Skeletal muscle tissue (tissue), 4 donors: ENCODE measurements around the gene HMCN2. TPM values are rescaled to one million over a fixed set of nuclear protein-coding genes. Genes with fewer than 3 reads are reported as not detected.

ENCODE experiments used
- H3K27ac ChIP-seq: one replicate; pipeline ENCODE4 v1.7.0; 2013; ENCODE audit warnings: mild to moderate bottlenecking, low read depth, low read length, inconsistent platforms
- H3K27me3 ChIP-seq, 3 donors: one replicate each; pipeline ENCODE4 v1.7.0; 2013; ENCODE audit warnings: low read length in 3 of 3; ENCODE audit not compliant: control insufficient read depth in 3 of 3, insufficient read depth in 3 of 3
- H3K36me3 ChIP-seq, 3 donors: one replicate each; pipeline ENCODE4 v1.7.0; 2013; ENCODE audit warnings: low read length in 3 of 3; ENCODE audit not compliant: control insufficient read depth in 3 of 3, insufficient read depth in 3 of 3
- H3K4me1 ChIP-seq, 3 donors: one replicate each; pipeline ENCODE4 v1.7.0; 2013; ENCODE audit warnings: low read length in 3 of 3, mild to moderate bottlenecking in 3 of 3; ENCODE audit not compliant: control insufficient read depth in 3 of 3, insufficient read depth in 3 of 3
- H3K4me3 ChIP-seq, 3 donors: one replicate each; pipeline ENCODE4 v1.7.0; 2013; ENCODE audit warnings: low read length in 3 of 3
- H3K9ac ChIP-seq, 3 donors: one replicate each; pipeline ENCODE4 v1.7.0; 2013; ENCODE audit warnings: low read length in 3 of 3, mild to moderate bottlenecking in 3 of 3, moderate library complexity in 2 of 3, low read depth in 1 of 3
- H3K9me3 ChIP-seq, 3 donors: one replicate each; pipeline ENCODE4 v1.7.0; 2013; ENCODE audit warnings: low read length in 3 of 3; ENCODE audit not compliant: control insufficient read depth in 3 of 3
- total RNA-seq: library from RNA; depleted of rRNA; stranded (reverse); fragments of >200 nt; gene quantifications from one replicate; pipeline ENCODE4 v1.2.3, GENCODE V29; 2014
- donor health status: Osteomylitis.

The HMCN2 gene
- total RNA-seq, 1 donor from 2014 or later, result 12.5 TPM

DNA sequence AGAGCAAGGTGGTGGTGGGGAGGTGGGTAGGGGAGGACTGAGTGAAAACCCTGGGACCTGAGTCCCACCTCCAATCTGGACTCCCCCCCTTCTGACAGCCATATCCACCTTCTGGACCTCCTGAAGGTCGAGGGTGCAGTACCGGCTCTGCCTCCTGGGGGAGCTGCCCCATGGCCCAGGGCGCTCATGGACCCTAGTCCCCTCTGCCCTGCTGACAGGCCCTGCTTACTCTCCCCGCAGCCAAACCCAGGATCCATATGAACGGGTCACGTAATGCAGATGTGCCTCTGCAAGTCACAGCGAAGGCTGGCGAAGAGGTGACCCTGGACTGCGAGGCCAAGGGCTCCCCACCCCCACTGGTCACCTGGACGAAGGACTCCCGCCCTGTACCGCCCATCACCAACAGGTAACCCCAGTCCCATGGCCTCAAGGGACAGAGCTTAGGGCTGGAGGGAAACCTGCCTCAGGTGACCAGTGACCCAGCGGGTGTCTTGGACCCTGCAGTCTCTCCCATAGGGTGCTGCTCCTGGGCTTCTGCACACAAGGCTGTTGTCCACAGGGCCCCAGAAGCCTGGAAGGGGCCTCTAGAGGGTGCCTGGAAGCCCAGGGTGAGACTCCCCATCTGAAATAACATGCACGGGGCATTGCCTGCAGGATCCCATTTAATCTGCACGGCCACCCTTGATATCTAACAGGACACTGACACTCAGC, 61.7 kb downstream of the HMCN2 start:
- no peak overlapping the region for H3K4me3 ChIP-seq
- H3K4me1 ChIP-seq, result peaks cover 11 to 26% (median 23%) of the 10 kb centered on the region in 3 donors
- peaks cover 0 to 6% (median 3%) of the 10 kb centered on the region in 3 donors for H3K36me3 ChIP-seq
- H3K9me3 ChIP-seq, result no peaks in the 10 kb centered on the region
- H3K27me3 ChIP-seq, result peaks cover 57 to 82% (median 64%) of the 10 kb centered on the region in 3 donors
- no peak overlapping the region for H3K9ac ChIP-seq
- peak overlapping the region; percentile 76 for H3K27ac ChIP-seq

DNA sequence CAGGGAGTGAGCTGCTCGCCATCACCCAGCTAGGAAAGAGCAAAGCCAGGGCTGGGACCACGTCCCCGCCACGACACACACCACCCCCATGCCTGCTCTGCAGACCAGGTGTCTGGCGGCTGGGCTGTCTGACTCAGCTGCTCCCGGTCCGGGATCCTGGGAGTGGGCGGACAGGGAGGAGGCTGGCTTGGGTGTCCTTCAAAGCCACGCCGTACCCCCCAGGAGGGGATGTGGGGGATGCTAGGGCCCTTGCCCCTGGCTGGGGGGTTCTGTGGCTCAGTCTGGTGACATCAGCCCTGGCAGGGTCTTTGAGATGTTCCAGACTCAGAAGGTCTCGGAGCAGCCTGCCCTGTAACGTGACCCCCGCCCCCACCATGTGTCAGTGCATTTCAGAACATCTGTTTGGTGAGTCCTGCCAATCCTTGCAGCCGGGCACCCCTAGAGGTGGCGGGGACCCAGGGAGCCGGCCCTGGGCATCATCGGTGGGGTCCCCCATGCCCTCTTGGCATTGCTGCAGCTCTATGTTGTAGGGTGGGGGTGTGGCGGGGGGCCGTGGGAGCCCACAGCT, 62.3 kb downstream of the HMCN2 start:
- H3K27me3 ChIP-seq, result peaks cover 61 to 82% (median 63%) of the 10 kb centered on the region in 3 donors
- peaks cover 0 to 6% (median 3%) of the 10 kb centered on the region in 3 donors for H3K36me3 ChIP-seq
- H3K9me3 ChIP-seq, result no peaks in the 10 kb centered on the region
- peaks cover 11 to 31% (median 25%) of the 10 kb centered on the region in 3 donors for H3K4me1 ChIP-seq
- H3K27ac ChIP-seq, result peak overlapping the region; percentile 76
- H3K4me3 ChIP-seq, result no peak overlapping the region
- H3K9ac ChIP-seq, result no peak overlapping the region

DNA sequence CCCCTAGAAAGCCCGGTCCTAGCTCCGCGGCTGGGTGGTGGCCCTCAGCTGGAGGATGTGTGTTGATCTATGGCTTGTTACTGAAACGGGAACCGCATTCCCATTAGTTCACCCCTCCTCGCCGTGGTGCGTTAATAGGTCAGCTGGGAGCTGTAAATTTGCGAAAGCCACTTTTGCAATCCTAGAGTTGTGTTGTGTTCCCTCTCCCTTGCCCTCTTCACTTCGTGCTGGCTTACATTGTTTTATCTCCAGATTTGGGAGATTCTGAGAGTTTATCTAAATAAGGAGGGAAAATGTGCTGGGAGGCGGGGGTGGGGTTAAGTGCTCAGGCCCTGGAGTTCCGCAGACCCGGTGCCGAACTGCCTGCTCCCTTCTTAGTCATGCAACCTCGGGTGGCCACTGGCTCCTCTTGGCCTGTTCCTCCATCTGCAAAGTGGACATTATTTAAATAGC, 62.8 kb downstream of the HMCN2 start:
- H3K9ac ChIP-seq, result no peak overlapping the region

DNA sequence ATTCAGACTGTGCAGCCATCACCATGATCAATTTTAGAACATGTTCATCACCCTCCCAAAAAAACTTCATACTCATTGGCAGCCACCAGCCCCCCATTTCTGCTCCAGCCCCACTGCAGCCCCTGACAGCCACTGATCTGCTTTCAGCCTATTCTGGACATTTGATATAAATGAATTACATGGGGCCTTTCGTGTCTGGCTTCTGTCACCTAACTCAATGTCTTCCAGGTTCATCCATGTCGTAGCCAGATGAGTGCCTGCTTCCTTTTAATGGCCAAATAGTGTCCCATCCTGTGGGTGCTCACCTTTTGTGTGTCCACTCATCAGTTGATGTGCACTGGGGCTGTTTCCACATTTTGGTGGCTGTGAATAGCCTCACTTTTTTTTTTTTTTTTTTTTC, 63.5 kb downstream of the HMCN2 start:
- Histone ChIP-seq H3K4me3 (no peak overlapping the region), H3K36me3 (peaks cover 0 to 6% (median 3%) of the 10 kb centered on the region in 3 donors), H3K27me3 (peaks cover 58 to 87% (median 62%) of the 10 kb centered on the region in 3 donors), H3K9ac (no peak overlapping the region), H3K4me1 (peaks cover 11 to 27% (median 25%) of the 10 kb centered on the region in 3 donors), H3K27ac (peak overlapping the region; percentile 76), H3K9me3 (no peaks in the 10 kb centered on the region)

More for the DNA sequence above, 62.8 kb downstream of the HMCN2 start:
- peaks cover 11 to 27% (median 25%) of the 10 kb centered on the region in 3 donors for H3K4me1 ChIP-seq
- H3K4me3 ChIP-seq, result no peak overlapping the region
- peak overlapping the region; percentile 76 for H3K27ac ChIP-seq
- peaks cover 0 to 6% (median 3%) of the 10 kb centered on the region in 3 donors for H3K36me3 ChIP-seq
- peaks cover 58 to 82% (median 60%) of the 10 kb centered on the region in 3 donors for H3K27me3 ChIP-seq
- no peaks in the 10 kb centered on the region for H3K9me3 ChIP-seq

DNA sequence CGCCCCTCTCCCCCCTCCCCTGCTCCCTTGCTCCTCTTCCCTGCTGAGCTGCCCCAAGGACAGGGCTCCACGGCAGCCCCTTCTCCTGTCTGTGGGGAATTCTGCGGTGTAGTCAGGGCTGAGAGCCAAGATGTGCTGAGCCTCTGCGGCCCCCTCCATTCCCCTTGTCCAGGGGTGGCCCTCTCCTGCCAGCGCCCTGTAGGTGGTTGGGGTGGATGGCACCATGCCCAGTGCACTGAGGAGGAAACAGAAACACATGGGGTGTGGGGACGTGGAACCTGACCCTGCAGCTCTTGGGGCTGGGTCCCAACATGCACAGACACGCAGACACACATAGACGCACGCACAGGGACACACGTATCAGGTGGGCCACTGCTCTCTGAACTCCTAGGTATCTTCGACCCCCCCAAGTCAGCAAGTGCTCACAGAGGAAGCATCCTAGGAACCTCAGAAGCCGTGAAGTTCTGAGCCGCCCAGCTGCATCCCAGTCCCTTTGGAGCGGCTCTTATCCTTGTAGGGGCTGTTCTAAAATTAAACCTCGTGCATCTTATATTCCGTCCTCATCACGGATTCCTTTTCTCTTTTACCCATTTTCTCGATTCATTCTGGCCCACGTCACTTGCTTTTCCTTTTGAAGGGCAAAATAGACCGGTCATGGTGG, 64.8 kb downstream of the HMCN2 start:
- H3K27ac ChIP-seq, result peak overlapping the region; percentile 74
- no peak overlapping the region for H3K4me3 ChIP-seq
- peaks cover 61 to 89% (median 65%) of the 10 kb centered on the region in 3 donors for H3K27me3 ChIP-seq
- H3K36me3 ChIP-seq, result peaks cover 0 to 5% (median 3%) of the 10 kb centered on the region in 3 donors
- H3K4me1 ChIP-seq, result peaks cover 11 to 27% (median 25%) of the 10 kb centered on the region in 3 donors
- no peaks in the 10 kb centered on the region for H3K9me3 ChIP-seq
- H3K9ac ChIP-seq, result no peak overlapping the region

DNA sequence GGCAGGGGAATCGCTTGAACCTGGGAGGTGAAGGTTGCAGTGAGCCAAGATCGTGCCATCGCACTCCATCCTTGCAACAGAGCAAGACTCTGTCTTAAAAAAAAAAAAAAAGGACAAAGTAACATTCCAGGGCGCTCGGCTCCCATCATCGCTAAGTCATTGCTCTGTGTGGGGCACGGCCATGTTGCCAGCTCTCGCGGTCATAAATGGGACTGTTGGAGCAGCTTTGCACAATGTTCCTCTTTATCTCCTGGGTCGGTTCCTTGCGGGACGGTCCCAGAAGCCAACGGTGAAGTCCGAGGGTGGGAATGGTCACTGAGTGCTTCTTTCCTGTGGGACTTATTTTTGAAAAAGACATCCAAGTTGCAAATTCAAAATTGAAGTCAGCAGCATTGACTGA, 65.5 kb downstream of the HMCN2 start:
- H3K9ac ChIP-seq, result peak overlapping the region in 1 of 3 donors; percentile 3
- H3K27ac ChIP-seq, result peak overlapping the region; percentile 74
- H3K4me1 ChIP-seq, result peaks cover 11 to 26% (median 25%) of the 10 kb centered on the region in 3 donors
- no peak overlapping the region for H3K4me3 ChIP-seq
- peaks cover 0 to under 1% (median 0%) of the 10 kb centered on the region in 3 donors for H3K36me3 ChIP-seq
- H3K9me3 ChIP-seq, result no peaks in the 10 kb centered on the region
- H3K27me3 ChIP-seq, result peaks cover 61 to 89% (median 61%) of the 10 kb centered on the region in 3 donors

DNA sequence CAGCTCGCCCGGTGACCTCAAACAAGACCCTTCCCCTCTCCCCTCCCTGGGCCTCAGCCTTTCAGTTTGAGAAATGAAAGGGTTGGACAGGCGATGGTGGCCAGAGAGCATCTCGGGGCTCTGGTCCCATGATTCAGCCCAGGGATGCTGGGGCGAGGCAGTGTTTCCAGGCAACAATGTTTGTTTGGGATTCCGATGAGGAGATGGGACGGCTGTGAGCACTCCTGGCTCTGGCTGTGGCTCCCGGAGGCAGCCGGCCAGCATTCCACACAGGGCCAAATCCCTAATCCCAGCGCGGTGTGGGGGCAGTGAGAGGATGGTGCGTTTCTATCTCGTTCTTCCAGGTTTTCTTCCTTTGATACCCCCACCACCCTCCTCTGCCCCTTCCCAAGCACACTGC, 66.0 kb downstream of the HMCN2 start:
- Histone ChIP-seq H3K4me1 (peaks cover 11 to 26% (median 25%) of the 10 kb centered on the region in 3 donors), H3K36me3 (no peaks in the 10 kb centered on the region), H3K4me3 (no peak overlapping the region), H3K27me3 (peaks cover 60 to 88% (median 61%) of the 10 kb centered on the region in 3 donors), H3K9ac (no peak overlapping the region), H3K27ac (peak overlapping the region; percentile 74), H3K9me3 (no peaks in the 10 kb centered on the region)

DNA sequence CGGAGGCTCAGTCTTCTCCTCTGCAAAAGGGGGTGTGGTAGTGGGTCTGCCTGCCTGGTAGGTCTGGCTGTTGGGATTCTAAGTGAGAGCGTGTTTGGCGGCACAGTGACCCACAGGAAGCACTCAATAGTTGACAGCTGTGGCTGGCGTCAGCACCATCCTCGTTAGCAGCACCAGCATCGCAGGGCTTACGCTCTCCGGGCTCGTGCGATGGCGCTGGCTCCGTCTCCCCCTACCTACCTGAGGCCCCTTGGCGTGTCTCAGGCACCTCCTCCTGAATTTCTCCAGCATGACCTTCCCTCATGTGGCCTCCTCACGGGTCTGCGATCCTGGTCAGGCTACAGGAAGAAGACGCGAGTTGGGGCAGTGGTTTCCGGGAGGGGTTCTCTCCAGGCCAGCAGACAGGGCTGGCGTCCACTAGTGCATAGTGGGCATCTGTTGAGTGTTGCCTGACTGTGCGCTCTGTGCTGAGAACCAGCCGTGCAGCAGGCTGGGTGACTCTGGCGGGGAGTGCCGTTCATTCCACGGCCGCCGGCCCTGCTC, 66.9 kb downstream of the HMCN2 start:
- peaks cover 11 to 22% (median 20%) of the 10 kb centered on the region in 3 donors for H3K4me1 ChIP-seq
- H3K27ac ChIP-seq, result peak overlapping the region; percentile 60
- no peaks in the 10 kb centered on the region for H3K9me3 ChIP-seq
- H3K4me3 ChIP-seq, result no peak overlapping the region
- no peaks in the 10 kb centered on the region for H3K36me3 ChIP-seq
- peaks cover 54 to 88% (median 55%) of the 10 kb centered on the region in 3 donors for H3K27me3 ChIP-seq
- H3K9ac ChIP-seq, result no peak overlapping the region

DNA sequence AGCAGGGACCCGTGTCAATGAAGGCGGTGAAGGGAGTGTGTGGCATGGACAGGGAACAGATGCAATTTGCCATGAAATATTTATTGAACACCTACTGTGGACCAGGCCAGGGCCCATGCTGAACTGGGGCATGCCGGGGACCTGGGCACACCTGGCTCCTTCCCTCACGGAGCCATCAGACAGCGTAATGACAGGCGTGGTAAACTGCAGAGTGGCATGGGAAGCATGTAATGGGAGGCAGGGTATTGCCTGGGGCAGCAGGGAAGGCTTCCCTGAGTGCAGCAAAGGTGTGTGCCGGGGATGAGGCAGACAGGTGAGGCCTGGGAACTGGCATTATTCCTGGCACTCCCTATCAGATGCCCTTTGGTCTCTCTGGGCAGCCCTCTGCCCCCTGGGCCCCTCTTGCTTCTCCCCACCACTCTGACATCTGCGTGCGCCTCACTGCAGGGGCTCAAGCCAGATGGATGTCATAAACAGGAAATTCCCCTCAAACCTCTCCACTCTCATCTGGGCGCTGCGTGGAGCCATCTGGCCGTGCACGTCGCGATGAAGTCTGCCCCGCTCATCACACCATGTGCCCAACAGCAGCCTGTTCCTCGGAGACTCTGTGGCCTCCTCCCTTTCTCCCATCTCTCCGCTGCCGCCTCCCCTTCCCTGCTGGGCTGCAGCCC, 67.6 kb downstream of the HMCN2 start:
- Histone ChIP-seq H3K4me1 (peaks cover 11 to 16% (median 16%) of the 10 kb centered on the region in 3 donors), H3K9ac (no peak overlapping the region), H3K4me3 (no peak overlapping the region), H3K36me3 (no peaks in the 10 kb centered on the region), H3K27ac (peak overlapping the region; percentile 25), H3K27me3 (peaks cover 50 to 82% (median 52%) of the 10 kb centered on the region in 3 donors), H3K9me3 (no peaks in the 10 kb centered on the region)
